Non-pigmented ciliary epithelial cell (primary cell): ENCODE data around the gene HSP90B1.

Experiments
- DNase-seq: peaks from one replicate; pipeline ENCODE4 v3.0.0-alpha.2; 2010; ENCODE audit warnings: low read depth

The HSP90B1 gene

GRCh38 chr12:103973909-103974308 lies 43.7 kb downstream of the HSP90B1 start:
- no peak for DNase-seq

GRCh38 chr12:103975368-103975767 lies 45.2 kb downstream of the HSP90B1 start:
- no peak for DNase-seq

- no peak for DNase-seq
Observed at GRCh38 chr12:103978384-103978982, 48.3 kb downstream of the HSP90B1 start.

GRCh38 chr12:103986829-103987228 lies 56.6 kb downstream of the HSP90B1 start:
- peak; percentile 65 for DNase-seq

- no peak for DNase-seq
Observed at GRCh38 chr12:103994235-103994634, 64.0 kb downstream of the HSP90B1 start.

- no peak for DNase-seq
Observed at GRCh38 chr12:103996595-103996994, 66.4 kb downstream of the HSP90B1 start.

GRCh38 chr12:103997286-103997900 lies 67.2 kb downstream of the HSP90B1 start:
- no peak for DNase-seq
